Loucy (cell line): Measurements from ENCODE around the gene LRRC40.

Source experiments
- EZH2phosphoT487 ChIP-seq: fragments of 200-600 bp; IDR thresholded peaks from 2 replicates; pipeline ENCODE4 v1.6.1; 2018; ENCODE audit warnings: antibody characterized with exemption, mild to moderate bottlenecking, moderate library complexity, borderline replicate concordance
- TF ChIP-seq, protein P1 (sequence below): fragments of 200-600 bp; sonication (generic); conservative IDR thresholded peaks from 2 replicates; pipeline ENCODE4 v1.5.1; 2014; ENCODE audit warnings: mild to moderate bottlenecking, antibody characterized with exemption, low read length

DNA sequence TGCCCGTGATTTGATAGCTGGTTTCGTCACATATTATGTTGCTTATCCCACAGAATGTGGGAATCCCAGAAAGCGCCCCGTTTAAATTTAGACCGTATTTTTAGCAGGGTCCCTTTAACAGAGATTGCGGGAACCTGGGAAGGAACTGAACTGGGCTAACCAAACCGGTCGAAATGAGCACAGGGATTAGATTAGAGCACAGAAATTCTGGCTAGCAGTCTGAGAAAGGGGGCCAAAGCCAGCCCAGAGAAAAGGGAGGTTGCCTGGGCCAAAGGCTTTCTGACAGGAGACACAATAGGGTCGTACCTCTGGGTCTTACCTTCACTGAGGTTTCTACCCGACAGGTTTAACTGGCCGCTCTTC, 327 bp downstream of the LRRC40 start:
- TF ChIP-seq, protein P1, sequence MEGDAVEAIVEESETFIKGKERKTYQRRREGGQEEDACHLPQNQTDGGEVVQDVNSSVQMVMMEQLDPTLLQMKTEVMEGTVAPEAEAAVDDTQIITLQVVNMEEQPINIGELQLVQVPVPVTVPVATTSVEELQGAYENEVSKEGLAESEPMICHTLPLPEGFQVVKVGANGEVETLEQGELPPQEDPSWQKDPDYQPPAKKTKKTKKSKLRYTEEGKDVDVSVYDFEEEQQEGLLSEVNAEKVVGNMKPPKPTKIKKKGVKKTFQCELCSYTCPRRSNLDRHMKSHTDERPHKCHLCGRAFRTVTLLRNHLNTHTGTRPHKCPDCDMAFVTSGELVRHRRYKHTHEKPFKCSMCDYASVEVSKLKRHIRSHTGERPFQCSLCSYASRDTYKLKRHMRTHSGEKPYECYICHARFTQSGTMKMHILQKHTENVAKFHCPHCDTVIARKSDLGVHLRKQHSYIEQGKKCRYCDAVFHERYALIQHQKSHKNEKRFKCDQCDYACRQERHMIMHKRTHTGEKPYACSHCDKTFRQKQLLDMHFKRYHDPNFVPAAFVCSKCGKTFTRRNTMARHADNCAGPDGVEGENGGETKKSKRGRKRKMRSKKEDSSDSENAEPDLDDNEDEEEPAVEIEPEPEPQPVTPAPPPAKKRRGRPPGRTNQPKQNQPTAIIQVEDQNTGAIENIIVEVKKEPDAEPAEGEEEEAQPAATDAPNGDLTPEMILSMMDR, result no peak
- no peak for TF ChIP-seq EZH2phosphoT487
